GM19467 (cell line): ENCODE data around the gene COBL.
"Not testable (repeated sequence)": the region's sequence is repeated elsewhere in the genome, so short reads cannot be mapped to it uniquely, and the experiment has no call there.

Source experiments
- ATAC-seq: cut with Tn5 transposase; IDR thresholded peaks from one replicate; pipeline ENCODE4 v1.9.1; 2021; ENCODE audit warnings: mild to moderate bottlenecking, moderate library complexity; ENCODE audit not compliant: unreplicated experiment

COBL gene

GRCh38 chr7:51013861-51014511, 302.6 kb downstream of the COBL start:
- ATAC-seq: no peak

GRCh38 chr7:51013218-51013786, 303.3 kb downstream of the COBL start:
- no peak for ATAC-seq

GRCh38 chr7:51012569-51013217, 303.9 kb downstream of the COBL start:
- no peak for ATAC-seq

- ATAC-seq: no peak
Measured at GRCh38 chr7:51011710-51012350, 304.8 kb downstream of the COBL start.

GRCh38 chr7:51010534-51010933, 306.1 kb downstream of the COBL start:
- no peak for ATAC-seq

GRCh38 chr7:51009716-51010496, 306.7 kb downstream of the COBL start:
- ATAC-seq: no peak

GRCh38 chr7:51007551-51008505, 308.8 kb downstream of the COBL start:
- ATAC-seq: no peak

GRCh38 chr7:51006483-51007235, 309.9 kb downstream of the COBL start:
- no peak for ATAC-seq

GRCh38 chr7:51005074-51005473, 311.5 kb downstream of the COBL start:
- ATAC-seq: no peak

- ATAC-seq: no peak
Measured at GRCh38 chr7:51000956-51001355, 315.7 kb downstream of the COBL start.

GRCh38 chr7:50994753-50995319, 321.8 kb downstream of the COBL start:
- ATAC-seq: no peak

- not testable (repeated sequence) for ATAC-seq
Measured at GRCh38 chr7:50990214-50990613, 326.4 kb downstream of the COBL start.

- no peak for ATAC-seq
Measured at GRCh38 chr7:50988988-50989387, 327.6 kb downstream of the COBL start.

- ATAC-seq: no peak
Measured at GRCh38 chr7:50988465-50988864, 328.1 kb downstream of the COBL start.

- no peak for ATAC-seq
Measured at GRCh38 chr7:50985096-50985495, 331.5 kb downstream of the COBL start.

- no peak for ATAC-seq
Measured at GRCh38 chr7:50983850-50984249, 332.8 kb downstream of the COBL start.

- ATAC-seq: no peak
Measured at GRCh38 chr7:50982626-50983025, 334.0 kb downstream of the COBL start.

GRCh38 chr7:50981743-50982142, 334.9 kb downstream of the COBL start:
- ATAC-seq: no peak

GRCh38 chr7:50980411-50980810, 336.2 kb downstream of the COBL start:
- no peak for ATAC-seq
